ENCODE results near the gene MPP3. TPM values are rescaled to one million over a fixed set of nuclear protein-coding genes. Genes with fewer than 3 reads are reported as not detected.

MPP3 gene
- total and polyA plus RNA-seq, 9 donors = 2.7 to 17.2 (median 3.1) TPM

DNA sequence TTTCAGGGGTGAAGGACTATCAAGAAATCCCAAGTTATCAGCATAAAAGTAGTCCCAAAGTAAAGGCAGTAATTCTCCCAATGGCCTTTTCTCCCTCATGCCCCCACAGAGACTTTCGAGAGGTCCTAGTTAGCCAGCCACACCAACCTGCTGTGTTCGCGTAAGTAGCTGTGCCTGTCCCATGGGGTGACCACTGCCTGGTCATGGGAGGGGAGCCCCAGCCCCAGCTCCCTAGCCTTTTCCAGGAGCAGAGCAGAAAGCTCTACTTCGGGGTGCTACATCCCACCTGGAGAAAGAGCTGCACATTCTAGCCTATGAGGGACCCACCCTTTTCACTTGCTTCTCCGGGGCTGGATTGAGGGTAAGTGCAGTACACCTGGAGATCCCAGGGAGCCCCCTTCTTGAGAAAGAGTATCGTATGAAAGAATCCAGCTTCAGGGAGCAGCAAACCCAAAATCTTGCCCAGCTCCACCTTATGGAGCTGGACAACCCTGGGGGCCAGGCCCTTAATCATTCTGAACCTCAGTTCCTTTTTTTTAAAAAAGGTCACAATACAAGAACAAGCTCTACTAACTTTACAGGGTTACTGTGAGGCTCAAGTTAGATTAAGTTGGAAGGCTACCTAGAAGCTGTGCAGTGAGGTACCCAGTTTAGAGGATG, 65.8 kb downstream of the MPP3 start:
- no peaks in the 10 kb centered on the region for H3K9me3 ChIP-seq
- intact Hi-C loops (cut with DNase I) = loop anchor here in 1 of 4 donors (10.0 kb wide), 1 partner anchor 192 kb away; no protein-coding TSS in a partner anchor
- no peak for DNase-seq
- H3K4me1 ChIP-seq (ENCODE audit: insufficient read depth) = no peaks in the 10 kb centered on the region
- no peaks in the 10 kb centered on the region for H3K36me3 ChIP-seq
- no peak overlapping the region for H3K4me3 ChIP-seq
- 76 to 85% (median 79%) methylated on average over 6 of the region's 6 CpGs for WGBS, 3 donors
- H3K27ac ChIP-seq = no peak overlapping the region
- TF ChIP-seq, protein P1, sequence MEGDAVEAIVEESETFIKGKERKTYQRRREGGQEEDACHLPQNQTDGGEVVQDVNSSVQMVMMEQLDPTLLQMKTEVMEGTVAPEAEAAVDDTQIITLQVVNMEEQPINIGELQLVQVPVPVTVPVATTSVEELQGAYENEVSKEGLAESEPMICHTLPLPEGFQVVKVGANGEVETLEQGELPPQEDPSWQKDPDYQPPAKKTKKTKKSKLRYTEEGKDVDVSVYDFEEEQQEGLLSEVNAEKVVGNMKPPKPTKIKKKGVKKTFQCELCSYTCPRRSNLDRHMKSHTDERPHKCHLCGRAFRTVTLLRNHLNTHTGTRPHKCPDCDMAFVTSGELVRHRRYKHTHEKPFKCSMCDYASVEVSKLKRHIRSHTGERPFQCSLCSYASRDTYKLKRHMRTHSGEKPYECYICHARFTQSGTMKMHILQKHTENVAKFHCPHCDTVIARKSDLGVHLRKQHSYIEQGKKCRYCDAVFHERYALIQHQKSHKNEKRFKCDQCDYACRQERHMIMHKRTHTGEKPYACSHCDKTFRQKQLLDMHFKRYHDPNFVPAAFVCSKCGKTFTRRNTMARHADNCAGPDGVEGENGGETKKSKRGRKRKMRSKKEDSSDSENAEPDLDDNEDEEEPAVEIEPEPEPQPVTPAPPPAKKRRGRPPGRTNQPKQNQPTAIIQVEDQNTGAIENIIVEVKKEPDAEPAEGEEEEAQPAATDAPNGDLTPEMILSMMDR (IDR thresholded peaks at IDR 0.05) = no peak
- no peak for TF ChIP-seq POLR2A (IDR thresholded peaks at IDR 0.05)
- no peak for TF ChIP-seq EP300 (IDR thresholded peaks at IDR 0.05)
- H3K27me3 ChIP-seq = no peaks in the 10 kb centered on the region

DNA sequence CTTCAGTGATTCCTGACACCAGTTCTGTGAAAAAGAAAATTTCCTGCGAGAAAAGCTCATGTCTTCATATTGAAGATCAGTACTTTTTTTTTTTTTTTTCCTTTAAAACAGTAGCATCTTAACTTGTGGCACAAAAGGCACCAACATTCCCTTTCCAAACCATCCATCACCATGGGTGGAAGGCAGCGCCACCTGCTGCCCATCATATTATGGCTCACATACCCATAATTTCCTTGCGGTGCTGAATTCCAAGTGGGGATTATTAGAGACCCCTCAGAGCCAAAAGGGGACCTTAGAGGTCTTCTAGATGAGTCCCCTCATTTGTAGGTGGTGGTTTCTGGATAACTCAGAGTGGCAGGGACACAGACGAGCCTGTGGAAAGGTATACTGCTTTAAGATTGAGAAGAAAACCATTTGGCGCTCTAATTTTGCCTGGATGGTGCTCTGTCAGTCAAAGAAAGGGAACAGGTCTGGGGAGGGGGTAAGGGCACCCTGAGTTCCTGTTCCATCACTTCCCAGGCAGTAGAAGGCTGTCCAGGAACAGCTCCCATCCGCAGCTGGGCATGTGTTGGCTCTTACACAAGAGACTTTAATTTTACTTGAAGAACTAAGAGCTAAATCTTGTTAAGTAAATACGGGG, 66.4 kb downstream of the MPP3 start:
- Histone ChIP-seq H3K27ac (no peak overlapping the region), H3K27me3 (no peaks in the 10 kb centered on the region), H3K36me3 (no peaks in the 10 kb centered on the region), H3K4me3 (no peak overlapping the region), H3K4me1 (ENCODE audit: insufficient read depth) (no peaks in the 10 kb centered on the region), H3K9me3 (no peaks in the 10 kb centered on the region)
- WGBS, 3 donors = 54 to 58% (median 55%) methylated on average over 7 of the region's 7 CpGs
- intact Hi-C loops (cut with DNase I) = loop anchor here in 1 of 4 donors (10.0 kb wide), 1 partner anchor 192 kb away; no protein-coding TSS in a partner anchor
- DNase-seq = peak in 4 of 5 donors; percentile 29 to 70 (median 57)
- TF ChIP-seq, protein P1 (IDR thresholded peaks at IDR 0.05) = peak; percentile 41 to 56 (median 48)
- TF ChIP-seq POLR2A (IDR thresholded peaks at IDR 0.05) = no peak

DNA sequence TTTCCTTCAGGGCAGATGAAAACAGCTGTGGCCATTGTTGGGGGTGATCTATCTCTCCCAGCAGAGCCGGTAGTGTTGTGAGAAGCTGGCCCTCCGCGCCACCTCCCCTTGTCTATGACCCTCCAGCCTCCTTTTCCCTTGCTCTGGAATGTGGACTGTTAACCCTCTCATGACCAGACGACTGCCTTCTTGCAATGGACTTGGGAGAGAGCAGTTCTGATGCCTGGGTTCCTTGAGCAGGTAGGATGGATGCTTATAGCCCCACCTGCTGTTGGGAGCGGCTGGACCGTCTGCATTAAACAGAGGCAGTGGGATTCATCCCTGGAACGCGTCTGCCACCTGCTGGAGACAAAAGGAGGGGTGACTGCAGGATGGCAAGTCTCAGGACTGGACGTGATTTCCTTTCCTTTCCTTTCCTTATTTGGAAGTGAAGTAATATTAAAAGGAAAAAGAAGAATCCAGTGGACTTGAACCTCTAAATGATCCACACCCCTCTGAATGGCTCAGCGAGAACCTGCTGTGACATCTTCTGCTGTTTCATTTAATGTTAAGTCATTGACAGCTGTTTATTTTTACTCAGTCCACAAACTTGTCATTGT, 72.6 kb downstream of the MPP3 start:
- Histone ChIP-seq H3K9me3 (no peaks in the 10 kb centered on the region), H3K4me3 (no peak overlapping the region), H3K27me3 (no peaks in the 10 kb centered on the region), H3K4me1 (ENCODE audit: insufficient read depth) (peaks cover 2% of the 10 kb centered on the region), H3K36me3 (no peaks in the 10 kb centered on the region), H3K27ac (no peak overlapping the region)
- TF ChIP-seq EP300 (IDR thresholded peaks at IDR 0.05) = no peak
- no peak for TF ChIP-seq POLR2A (IDR thresholded peaks at IDR 0.05)
- TF ChIP-seq, protein P1 (IDR thresholded peaks at IDR 0.05) = peak; percentile 85 to 94 (median 88)
- intact Hi-C loops (cut with DNase I) = loop anchor here in 1 of 4 donors (10.0 kb wide), 1 partner anchor 186 kb away; no protein-coding TSS in a partner anchor
- 0 to 2% (median 1%) methylated on average over 10 of the region's 10 CpGs for WGBS, 3 donors
- peak; percentile 84 to 93 (median 90) for DNase-seq

DNA sequence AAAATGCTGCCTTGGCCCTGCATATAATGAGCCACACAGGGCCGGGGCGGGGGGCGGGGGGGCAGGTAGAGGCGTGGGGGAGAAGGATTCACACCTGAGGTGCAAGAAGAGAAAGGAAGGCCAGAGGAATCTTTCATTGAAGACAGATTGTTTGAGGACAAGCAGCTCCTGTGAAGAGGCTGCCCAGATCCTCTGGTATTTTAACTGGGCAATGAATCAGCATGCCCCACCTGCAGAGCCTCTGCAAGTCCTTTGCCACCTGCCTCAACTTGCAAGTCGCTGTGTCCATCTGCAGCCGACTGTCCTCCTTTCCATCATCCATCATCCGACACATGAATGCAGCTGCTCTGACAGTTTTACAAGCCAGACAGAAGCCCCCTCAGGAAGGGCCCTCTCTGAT, 73.1 kb downstream of the MPP3 start:
- no peaks in the 10 kb centered on the region for H3K9me3 ChIP-seq
- intact Hi-C loops (cut with DNase I) = loop anchor here (2.0 to 10.0 kb wide), 6 partner anchors 48 to 185 kb away; no protein-coding TSS in a partner anchor
- peaks cover 4% of the 10 kb centered on the region for H3K4me1 ChIP-seq (ENCODE audit: insufficient read depth)
- no peak overlapping the region for H3K27ac ChIP-seq
- H3K36me3 ChIP-seq = no peaks in the 10 kb centered on the region
- H3K27me3 ChIP-seq = no peaks in the 10 kb centered on the region
- TF ChIP-seq, protein P1 (IDR thresholded peaks at IDR 0.05) = no peak
- TF ChIP-seq EP300 (IDR thresholded peaks at IDR 0.05) (no peak), POLR2A (IDR thresholded peaks at IDR 0.05) (no peak)
- WGBS, 3 donors = 42 to 57% (median 46%) methylated on average over 7 of the region's 7 CpGs
- no peak for DNase-seq
- no peak overlapping the region for H3K4me3 ChIP-seq

Measured in ovary (tissue), 9 donors.